Endodermal cell (in vitro differentiated cells): ENCODE measurements around the gene GINS2. TPM values are rescaled to one million over a fixed set of nuclear protein-coding genes. Genes with fewer than 3 reads are reported as not detected.

Experiments
- DNase-seq: peaks from one replicate; pipeline ENCODE4 v3.0.0-alpha.2; 2017
- H3K27ac ChIP-seq: 2 replicates; pipeline ENCODE4 v1.5.1; 2013; ENCODE audit warnings: mild to moderate bottlenecking, low read depth, low read length, moderate library complexity
- H3K27me3 ChIP-seq: 2 replicates; pipeline ENCODE4 v1.6.1; 2013; ENCODE audit warnings: mild to moderate bottlenecking, low read length, moderate library complexity; ENCODE audit not compliant: insufficient read depth, control insufficient read depth, poor library complexity, severe bottlenecking
- H3K36me3 ChIP-seq: 2 replicates; pipeline ENCODE4 v1.7.0; 2013; ENCODE audit warnings: mild to moderate bottlenecking, low read length, moderate library complexity; ENCODE audit not compliant: control insufficient read depth, insufficient read depth
- H3K4me1 ChIP-seq: one replicate; pipeline ENCODE4 v1.7.0; 2013; ENCODE audit warnings: low read length; ENCODE audit not compliant: control insufficient read depth, insufficient read depth
- H3K4me3 ChIP-seq: 2 replicates; pipeline ENCODE4 v1.5.1; 2013; ENCODE audit warnings: mild to moderate bottlenecking, low read length, moderate library complexity
- H3K9ac ChIP-seq: 2 replicates; pipeline ENCODE4 v1.6.1; 2013; ENCODE audit warnings: mild to moderate bottlenecking, low read length, moderate library complexity; ENCODE audit not compliant: poor library complexity, severe bottlenecking; ENCODE audit errors: extremely low read depth
- H3K9me3 ChIP-seq: 2 replicates; pipeline ENCODE4 v1.6.1; 2013; ENCODE audit warnings: mild to moderate bottlenecking, low read length, moderate library complexity; ENCODE audit not compliant: control insufficient read depth
- H3K27ac Mint-ChIP-seq: 2 replicates; pipeline ENCODE4 v1.8.0; 2020; ENCODE audit warnings: mixed read lengths
- H3K27me3 Mint-ChIP-seq: 2 replicates; pipeline ENCODE4 v1.8.0; 2021; ENCODE audit warnings: mild to moderate bottlenecking, mixed read lengths; ENCODE audit not compliant: insufficient read depth
- H3K36me3 Mint-ChIP-seq: 2 replicates; pipeline ENCODE4 v1.8.0; 2020; ENCODE audit warnings: low read depth, mixed read lengths
- H3K4me1 Mint-ChIP-seq: 2 replicates; pipeline ENCODE4 v1.8.0; 2020; ENCODE audit warnings: mixed read lengths
- H3K4me3 Mint-ChIP-seq: 2 replicates; pipeline ENCODE4 v1.8.0; 2020; ENCODE audit warnings: mild to moderate bottlenecking, moderate library complexity, mixed read lengths
- H3K9me3 Mint-ChIP-seq: 2 replicates; pipeline ENCODE4 v1.8.0; 2020; ENCODE audit warnings: mild to moderate bottlenecking, mixed read lengths
- WGBS, 2 experiments: methylation state at CpG; one replicate each; pipeline versions ENCODE4 v1.1.5 to v1.1.7; 2013; ENCODE audit warnings: missing lambda C conversion rate in 2 of 2, mixed read lengths in 1 of 2; ENCODE audit not compliant: insufficient coverage in 1 of 2, insufficient read length in 1 of 2; 5-methylcytosine and 5-hydroxymethylcytosine counted together
- total RNA-seq, 2 donors: library from RNA; stranded (reverse); fragmentation: NEBNext Ultra II Directional in 1 of 2; extraction: Animal tissue kit (Norgen Biotek cat#: 25700) in 1 of 2; gene quantifications; 2 replicates in 1 of 2; 3 replicates in 1 of 2; pipeline ENCODE4 v1.2.1, GENCODE V29; 2021
- TF ChIP-seq, protein P1 (sequence below): fragments of 200-600 bp; sonication (generic); conservative IDR thresholded peaks from 2 replicates; pipeline ENCODE4 v1.5.0; 2021; ENCODE audit warnings: antibody characterized with exemption, mild to moderate bottlenecking

The GINS2 gene
- total RNA-seq, 2 donors from 2014 or later, result 32.8 to 42.3 TPM

DNA sequence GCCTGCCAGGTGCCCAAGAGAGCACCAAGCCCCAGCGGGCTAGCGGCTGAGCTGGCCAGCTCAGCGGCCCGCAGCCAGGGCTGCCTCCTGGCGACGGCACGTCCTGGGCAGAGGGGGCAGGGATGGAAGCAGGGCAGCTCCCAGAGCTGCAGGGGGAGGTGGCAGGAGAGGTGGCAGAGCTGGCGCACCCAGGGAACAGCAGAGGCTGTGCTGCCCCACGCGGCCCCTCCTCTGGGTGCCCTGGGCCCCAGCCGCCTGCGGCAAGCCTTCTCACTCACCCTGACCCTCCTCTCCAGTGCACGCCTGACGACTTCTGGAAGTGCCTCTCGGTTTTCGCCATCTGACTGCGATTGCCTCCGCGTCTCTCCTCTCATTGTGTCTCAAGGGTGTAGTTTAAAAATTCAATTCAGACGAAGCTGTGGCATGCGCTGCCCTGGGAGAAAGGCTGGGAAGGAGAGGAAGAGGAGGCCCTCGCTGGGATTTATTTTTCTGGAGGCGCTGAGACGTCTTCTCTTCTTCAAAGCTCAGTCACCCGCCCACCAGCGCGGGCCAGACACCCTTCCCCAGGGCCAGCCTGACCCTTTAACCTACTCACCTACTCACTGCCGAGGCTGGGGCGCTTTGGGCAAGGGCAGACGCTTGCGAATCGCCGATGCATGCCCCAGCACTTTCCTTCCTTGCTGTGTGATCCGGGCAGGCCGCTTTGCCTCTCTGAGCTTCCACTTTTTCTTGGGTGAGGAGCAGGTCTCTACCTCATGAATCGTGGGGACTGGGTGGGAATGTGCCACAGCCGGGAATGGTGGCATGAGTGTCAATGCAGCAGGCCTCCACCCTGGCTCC lies 50.7 kb downstream of the GINS2 start:
- no peaks in the 10 kb centered on the region for H3K4me1 Mint-ChIP-seq
- no peak overlapping the region for H3K27ac Mint-ChIP-seq
- peaks cover 6% of the 10 kb centered on the region for H3K36me3 Mint-ChIP-seq
- H3K4me3 ChIP-seq, result no peak overlapping the region
- no peaks in the 10 kb centered on the region for H3K27me3 Mint-ChIP-seq
- H3K9me3 Mint-ChIP-seq, result no peaks in the 10 kb centered on the region
- WGBS, 2 experiments, result 92 to 93% methylated on average over 16 to 37 of the region's 37 CpGs
- H3K4me3 Mint-ChIP-seq, result no peak overlapping the region
- H3K9ac ChIP-seq, result no peak overlapping the region
- no peaks in the 10 kb centered on the region for H3K4me1 ChIP-seq
- DNase-seq, result no peak
- no peaks in the 10 kb centered on the region for H3K9me3 ChIP-seq
- H3K27me3 ChIP-seq, result no peaks in the 10 kb centered on the region
- peak overlapping the region; percentile 49 for H3K27ac ChIP-seq
- H3K36me3 ChIP-seq, result peaks cover 9% of the 10 kb centered on the region
- TF ChIP-seq, protein P1, sequence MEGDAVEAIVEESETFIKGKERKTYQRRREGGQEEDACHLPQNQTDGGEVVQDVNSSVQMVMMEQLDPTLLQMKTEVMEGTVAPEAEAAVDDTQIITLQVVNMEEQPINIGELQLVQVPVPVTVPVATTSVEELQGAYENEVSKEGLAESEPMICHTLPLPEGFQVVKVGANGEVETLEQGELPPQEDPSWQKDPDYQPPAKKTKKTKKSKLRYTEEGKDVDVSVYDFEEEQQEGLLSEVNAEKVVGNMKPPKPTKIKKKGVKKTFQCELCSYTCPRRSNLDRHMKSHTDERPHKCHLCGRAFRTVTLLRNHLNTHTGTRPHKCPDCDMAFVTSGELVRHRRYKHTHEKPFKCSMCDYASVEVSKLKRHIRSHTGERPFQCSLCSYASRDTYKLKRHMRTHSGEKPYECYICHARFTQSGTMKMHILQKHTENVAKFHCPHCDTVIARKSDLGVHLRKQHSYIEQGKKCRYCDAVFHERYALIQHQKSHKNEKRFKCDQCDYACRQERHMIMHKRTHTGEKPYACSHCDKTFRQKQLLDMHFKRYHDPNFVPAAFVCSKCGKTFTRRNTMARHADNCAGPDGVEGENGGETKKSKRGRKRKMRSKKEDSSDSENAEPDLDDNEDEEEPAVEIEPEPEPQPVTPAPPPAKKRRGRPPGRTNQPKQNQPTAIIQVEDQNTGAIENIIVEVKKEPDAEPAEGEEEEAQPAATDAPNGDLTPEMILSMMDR, result no peak

DNA sequence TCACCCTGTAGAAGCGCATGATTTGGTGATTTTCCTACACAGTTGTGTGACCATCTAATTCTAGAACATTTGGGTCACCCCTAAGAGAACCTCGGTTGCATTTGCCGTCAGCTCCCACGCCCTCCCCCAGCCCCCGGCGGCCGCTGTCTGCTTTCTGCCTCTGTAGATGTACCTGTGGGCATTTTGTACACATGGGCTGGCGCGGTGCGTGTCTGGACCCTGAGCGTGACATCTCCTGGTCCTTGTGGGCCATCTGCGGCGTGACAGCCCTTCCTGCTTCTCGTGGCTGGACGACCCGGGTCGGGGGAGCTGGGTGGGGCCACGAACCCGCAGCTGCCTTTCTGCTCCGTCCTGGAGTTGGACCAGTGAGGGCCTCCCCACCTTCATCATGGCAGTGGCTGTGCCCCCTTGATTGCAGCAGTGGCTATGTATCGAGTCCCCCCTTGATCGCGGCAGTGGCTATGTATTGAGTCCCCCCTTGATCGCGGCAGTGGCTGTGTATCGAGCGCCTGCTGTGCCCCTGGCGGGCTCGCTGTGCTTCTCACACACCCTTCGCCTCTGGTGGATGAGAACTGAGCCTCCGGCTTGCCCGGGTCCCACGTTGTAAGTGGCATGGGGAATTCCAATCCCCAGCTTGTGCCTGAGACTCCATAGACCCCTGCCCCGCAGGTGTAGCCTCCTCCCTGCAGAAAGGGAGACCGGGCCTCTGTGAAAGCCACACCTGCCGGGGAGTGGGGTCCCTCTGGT lies 51.5 kb downstream of the GINS2 start:
- no peaks in the 10 kb centered on the region for H3K27me3 ChIP-seq
- no peak overlapping the region for H3K4me3 ChIP-seq
- Mint-ChIP-seq H3K27me3 (no peaks in the 10 kb centered on the region), H3K9me3 (no peaks in the 10 kb centered on the region), H3K27ac (no peak overlapping the region), H3K36me3 (peaks cover 2% of the 10 kb centered on the region), H3K4me1 (no peaks in the 10 kb centered on the region), H3K4me3 (no peak overlapping the region)
- peaks cover 9% of the 10 kb centered on the region for H3K36me3 ChIP-seq
- no peak overlapping the region for H3K9ac ChIP-seq
- no peak overlapping the region for H3K27ac ChIP-seq
- no peaks in the 10 kb centered on the region for H3K9me3 ChIP-seq
- H3K4me1 ChIP-seq, result no peaks in the 10 kb centered on the region
- TF ChIP-seq, protein P1, result no peak
- 93 to 98% methylated on average over 28 to 36 of the region's 36 CpGs for WGBS, 2 experiments
- DNase-seq, result no peak

DNA sequence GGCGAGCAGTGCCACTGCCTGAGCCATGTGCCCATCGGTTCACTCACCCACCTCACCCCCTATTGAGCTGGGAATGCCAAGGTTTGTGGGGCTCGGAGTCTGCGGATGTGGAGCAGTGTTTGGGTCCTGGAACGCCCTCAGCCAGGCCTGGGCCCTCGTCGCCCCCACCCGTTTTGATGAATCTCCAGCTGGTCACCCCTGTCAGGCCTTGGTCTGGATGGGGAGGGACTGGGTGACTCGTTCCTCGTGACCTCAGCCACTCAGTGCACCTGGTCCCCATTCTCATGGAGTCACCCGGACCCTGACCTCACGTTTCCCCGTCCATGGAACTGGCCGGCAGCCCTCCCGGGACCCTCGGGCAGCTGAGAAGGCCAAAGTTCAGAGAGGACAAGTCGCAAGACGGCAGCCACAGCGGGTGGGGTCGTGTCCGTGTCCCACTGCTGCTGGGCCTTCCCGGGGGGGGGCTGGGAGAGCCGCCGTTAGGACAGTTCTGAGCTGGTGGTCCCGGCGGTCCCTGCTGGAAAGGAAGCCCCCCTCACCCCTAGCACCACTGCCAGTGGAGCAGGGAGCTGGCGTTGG lies 52.4 kb downstream of the GINS2 start:
- H3K4me1 Mint-ChIP-seq, result no peaks in the 10 kb centered on the region
- Histone ChIP-seq H3K4me1 (no peaks in the 10 kb centered on the region), H3K9ac (no peak overlapping the region)

More for the DNA sequence above, 52.4 kb downstream of the GINS2 start:
- H3K27me3 ChIP-seq, result no peaks in the 10 kb centered on the region
- Mint-ChIP-seq H3K27ac (no peak overlapping the region), H3K4me3 (no peak overlapping the region), H3K27me3 (no peaks in the 10 kb centered on the region), H3K9me3 (no peaks in the 10 kb centered on the region), H3K36me3 (peaks cover 2% of the 10 kb centered on the region)
- TF ChIP-seq, protein P1, result no peak
- WGBS, 2 experiments, result 92 to 94% methylated on average over 9 to 27 of the region's 27 CpGs
- no peak overlapping the region for H3K27ac ChIP-seq
- H3K9me3 ChIP-seq, result no peaks in the 10 kb centered on the region
- no peak overlapping the region for H3K4me3 ChIP-seq
- H3K36me3 ChIP-seq, result peaks cover 9% of the 10 kb centered on the region
- DNase-seq, result no peak
